Mesodermal cell (in vitro differentiated cells): ENCODE measurements around the gene ZDHHC17.

ENCODE experiments used
- H3K27ac ChIP-seq: 2 replicates; pipeline ENCODE4 v1.7.0; 2013; ENCODE audit warnings: mild to moderate bottlenecking, low read depth, low read length, moderate library complexity; ENCODE audit not compliant: severe bottlenecking
- H3K36me3 ChIP-seq: 2 replicates; pipeline ENCODE4 v1.7.1; 2013; ENCODE audit warnings: mild to moderate bottlenecking, low read length, moderate library complexity; ENCODE audit not compliant: control insufficient read depth, insufficient read depth
- H3K4me1 ChIP-seq: one replicate; pipeline ENCODE4 v1.7.1; 2013; ENCODE audit warnings: mild to moderate bottlenecking, low read length; ENCODE audit not compliant: insufficient read depth, control insufficient read depth, poor library complexity, severe bottlenecking
- H3K4me3 ChIP-seq: 2 replicates; pipeline ENCODE4 v1.7.0; 2013; ENCODE audit warnings: low read length, control low read depth, mild to moderate bottlenecking; ENCODE audit not compliant: insufficient read depth, poor library complexity, severe bottlenecking; ENCODE audit errors: extremely low read depth
- H3K9me3 ChIP-seq: 2 replicates; pipeline ENCODE4 v1.7.1; 2013; ENCODE audit warnings: mild to moderate bottlenecking, low read length, moderate library complexity; ENCODE audit not compliant: control insufficient read depth
- WGBS, 2 experiments: methylation state at CpG; one replicate each; pipeline ENCODE4 v1.1.5; 2013; ENCODE audit warnings: missing lambda C conversion rate in 2 of 2; ENCODE audit not compliant: insufficient coverage in 2 of 2; 5-methylcytosine and 5-hydroxymethylcytosine counted together

Gene ZDHHC17

GRCh38 chr12:76876696-76877229 lies 112.8 kb downstream of the ZDHHC17 start:
- Histone ChIP-seq H3K4me3 (peak overlapping the region; percentile 93), H3K36me3 (peaks cover 9% of the 10 kb centered on the region), H3K27ac (no peak overlapping the region), H3K4me1 (peaks cover 11% of the 10 kb centered on the region), H3K9me3 (no peaks in the 10 kb centered on the region)
- 100% methylated on average over 1 to 2 of the region's 2 CpGs for WGBS, 2 experiments

GRCh38 chr12:76878099-76878898 lies 114.4 kb downstream of the ZDHHC17 start:
- WGBS, 2 experiments, result 0 to 2% methylated on average over 16 to 20 of the region's 44 CpGs
- Histone ChIP-seq H3K4me3 (peak overlapping the region; percentile 93), H3K4me1 (peaks cover 20% of the 10 kb centered on the region), H3K9me3 (no peaks in the 10 kb centered on the region), H3K36me3 (peaks cover 2% of the 10 kb centered on the region), H3K27ac (peak overlapping the region; percentile 97)

GRCh38 chr12:76878899-76879709 lies 115.2 kb downstream of the ZDHHC17 start, which contains the start of gene CSRP2:
Gene CSRP2 (minus strand): TSS chr12:76879019. CDS start chr12:76866260, 12,759 bp downstream.
- H3K4me3 ChIP-seq, result peak within 1 kb of the TSS; percentile 93
- H3K27ac ChIP-seq, result peak within 1 kb of the TSS; percentile 97
- H3K4me1 ChIP-seq, result peaks cover 24% of the 10 kb centered on the region
- 0% methylated on average over 39 to 48 of the region's 71 CpGs for WGBS, 2 experiments
- H3K9me3 ChIP-seq, result no peaks in the 10 kb centered on the region
- H3K36me3 ChIP-seq, result no peaks in the 10 kb centered on the region

GRCh38 chr12:76879710-76880518 lies 116.0 kb downstream of the ZDHHC17 start:
- Histone ChIP-seq H3K9me3 (no peaks in the 10 kb centered on the region), H3K4me3 (peak overlapping the region; percentile 93), H3K4me1 (peaks cover 24% of the 10 kb centered on the region), H3K27ac (peak overlapping the region; percentile 97), H3K36me3 (no peaks in the 10 kb centered on the region)
- WGBS, 2 experiments, result 47 to 50% methylated on average over 5 of the region's 13 CpGs

- Histone ChIP-seq H3K9me3 (no peaks in the 10 kb centered on the region), H3K4me3 (no peak overlapping the region), H3K4me1 (peaks cover 24% of the 10 kb centered on the region), H3K27ac (peak overlapping the region; percentile 42), H3K36me3 (no peaks in the 10 kb centered on the region)
- WGBS, 2 experiments, result 90 to 93% methylated on average over 4 to 5 of the region's 7 CpGs
Measured at GRCh38 chr12:76880519-76881023, 116.7 kb downstream of the ZDHHC17 start.

- no peaks in the 10 kb centered on the region for H3K36me3 ChIP-seq
- peaks cover 24% of the 10 kb centered on the region for H3K4me1 ChIP-seq
- H3K4me3 ChIP-seq, result no peak overlapping the region
- H3K9me3 ChIP-seq, result no peaks in the 10 kb centered on the region
- no peak overlapping the region for H3K27ac ChIP-seq
Measured at GRCh38 chr12:76881142-76881541, 117.2 kb downstream of the ZDHHC17 start.

- 83 to 92% methylated on average over 1 of the region's 1 CpG for WGBS, 2 experiments
- H3K4me1 ChIP-seq, result peaks cover 24% of the 10 kb centered on the region
- H3K36me3 ChIP-seq, result no peaks in the 10 kb centered on the region
Measured at GRCh38 chr12:76882367-76882766, 118.5 kb downstream of the ZDHHC17 start.

GRCh38 chr12:76883151-76883550 lies 119.2 kb downstream of the ZDHHC17 start:
- WGBS, 2 experiments, result 84 to 86% methylated on average over 4 of the region's 6 CpGs
- Histone ChIP-seq H3K9me3 (no peaks in the 10 kb centered on the region), H3K36me3 (no peaks in the 10 kb centered on the region), H3K4me3 (no peak overlapping the region), H3K4me1 (peaks cover 24% of the 10 kb centered on the region), H3K27ac (no peak overlapping the region)

More at GRCh38 chr12:76882367-76882766, 118.5 kb downstream of the ZDHHC17 start:
- no peaks in the 10 kb centered on the region for H3K9me3 ChIP-seq
- no peak overlapping the region for H3K27ac ChIP-seq
- no peak overlapping the region for H3K4me3 ChIP-seq

- H3K4me3 ChIP-seq, result no peak overlapping the region
- 80 to 86% methylated on average over 1 of the region's 2 CpGs for WGBS, 2 experiments
- H3K27ac ChIP-seq, result no peak overlapping the region
- H3K4me1 ChIP-seq, result peaks cover 24% of the 10 kb centered on the region
- H3K36me3 ChIP-seq, result no peaks in the 10 kb centered on the region
- H3K9me3 ChIP-seq, result no peaks in the 10 kb centered on the region
Measured at GRCh38 chr12:76883811-76884210, 119.9 kb downstream of the ZDHHC17 start.

- H3K4me1 ChIP-seq, result no peaks in the 10 kb centered on the region
- no peaks in the 10 kb centered on the region for H3K36me3 ChIP-seq
- H3K27ac ChIP-seq, result no peak overlapping the region
- WGBS, 2 experiments, result 83% methylated on average over 1 of the region's 1 CpG; no CpG with 5 or more reads in 1 of the 2 experiments
- no peak overlapping the region for H3K4me3 ChIP-seq
- no peaks in the 10 kb centered on the region for H3K9me3 ChIP-seq
Measured at GRCh38 chr12:76888775-76889174, 124.9 kb downstream of the ZDHHC17 start.
